BLaER1 treated with 17β-estradiol and CSF1 and Interleukin-3, amounts not matched to agents 10 nM and 100 nM (cell line): Measurements from ENCODE around the gene BPIFA1.

Experiments
- H3K27ac ChIP-seq, 11 experiments: shearing (Covaris generic); formaldehyde crosslinking; 2 replicates each; pipeline ENCODE4 v1.8.1; 2022
- H3K27me3 ChIP-seq, 11 experiments: shearing (Covaris generic); formaldehyde crosslinking; 2 replicates each; pipeline ENCODE4 v1.8.1; 2022
- H3K36me3 ChIP-seq, 11 experiments: shearing (Covaris generic); formaldehyde crosslinking; 2 replicates each; pipeline ENCODE4 v1.8.1; 2022
- H3K4me1 ChIP-seq, 10 experiments: shearing (Covaris generic); formaldehyde crosslinking; 2 replicates each; pipeline ENCODE4 v1.8.1; 2022
- H3K4me2 ChIP-seq, 11 experiments: shearing (Covaris generic); formaldehyde crosslinking; 2 replicates each; pipeline ENCODE4 v1.8.1; 2022
- H3K4me3 ChIP-seq, 10 experiments: shearing (Covaris generic); formaldehyde crosslinking; 2 replicates each; pipeline ENCODE4 v1.8.1; 2022
- H3K9ac ChIP-seq, 11 experiments: shearing (Covaris generic); formaldehyde crosslinking; 2 replicates each; pipeline ENCODE4 v1.8.1; 2022
- H3K9me3 ChIP-seq, 11 experiments: shearing (Covaris generic); formaldehyde crosslinking; replicated peaks in 1 of 11; 2 replicates each; pipeline ENCODE4 v1.8.1; 2022
- H4K20me1 ChIP-seq, 11 experiments: shearing (Covaris generic); formaldehyde crosslinking; 2 replicates each; pipeline ENCODE4 v1.8.1; 2022
- Cebpa-rat ChIP-seq, 11 experiments: shearing (Covaris generic); IDR thresholded peaks; 2 replicates each; pipeline ENCODE4 v1.8.1; 2022

BPIFA1 gene

GRCh38 chr20:33251496-33251895, 15.7 kb downstream of the BPIFA1 start:
- H3K27ac ChIP-seq: no peak overlapping the region
- TF ChIP-seq Cebpa-rat (IDR thresholded peaks at IDR 0.05): no peak
- H3K4me2 ChIP-seq: peak overlapping the region in 2 of 11 experiments; percentile 24 to 57; a peak in 1 of 22 replicates
- H4K20me1 ChIP-seq: no peaks in the 10 kb centered on the region
- no peak overlapping the region for H3K4me3 ChIP-seq
- H3K9ac ChIP-seq: no peak overlapping the region
- no peaks in the 10 kb centered on the region for H3K9me3 ChIP-seq
- no peaks in the 10 kb centered on the region for H3K36me3 ChIP-seq
- H3K4me1 ChIP-seq: peaks cover 9 to 16% (median 11%) of the 10 kb centered on the region in 10 experiments
- H3K27me3 ChIP-seq: no peaks in the 10 kb centered on the region

- H3K4me2 ChIP-seq: no peak overlapping the region
- H3K9me3 ChIP-seq: no peaks in the 10 kb centered on the region
- H3K4me1 ChIP-seq: peaks cover 9 to 16% (median 11%) of the 10 kb centered on the region in 10 experiments
- no peaks in the 10 kb centered on the region for H3K27me3 ChIP-seq
- no peak for TF ChIP-seq Cebpa-rat (IDR thresholded peaks at IDR 0.05)
- H3K9ac ChIP-seq: no peak overlapping the region
- no peaks in the 10 kb centered on the region for H3K36me3 ChIP-seq
- H3K4me3 ChIP-seq: no peak overlapping the region
- H4K20me1 ChIP-seq: no peaks in the 10 kb centered on the region
- H3K27ac ChIP-seq: no peak overlapping the region
Observed at GRCh38 chr20:33252460-33252859, 16.7 kb downstream of the BPIFA1 start.

DNA sequence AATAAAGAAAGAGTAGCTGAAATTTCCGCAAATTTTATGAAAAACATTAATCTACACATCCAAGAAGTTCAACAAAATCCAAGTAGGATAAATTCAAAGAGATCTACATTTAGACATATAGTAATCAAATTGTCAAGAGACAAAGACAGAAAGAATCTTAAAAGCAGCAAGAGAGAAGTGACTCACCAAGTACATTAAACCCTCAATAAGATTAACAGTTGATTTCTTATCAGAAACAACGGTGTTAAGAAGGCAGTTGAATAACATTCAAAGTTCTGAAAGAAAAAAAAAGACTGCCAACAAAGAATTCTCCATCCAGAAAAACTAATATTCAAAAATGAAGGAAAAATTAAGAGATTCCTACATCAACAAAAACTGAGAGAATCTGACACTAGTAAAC, 19.2 kb downstream of the BPIFA1 start:
- peak overlapping the region in 1 of 11 experiments; percentile 45; a peak in 1 of 22 replicates for H3K9ac ChIP-seq
- H3K27me3 ChIP-seq: no peaks in the 10 kb centered on the region
- no peaks in the 10 kb centered on the region for H4K20me1 ChIP-seq
- H3K9me3 ChIP-seq: no peaks in the 10 kb centered on the region
- no peak for TF ChIP-seq Cebpa-rat (IDR thresholded peaks at IDR 0.05)
- H3K4me1 ChIP-seq: peaks cover 9 to 26% (median 14%) of the 10 kb centered on the region in 10 experiments
- no peak overlapping the region for H3K4me3 ChIP-seq
- no peaks in the 10 kb centered on the region for H3K36me3 ChIP-seq
- peak overlapping the region in 3 of 11 experiments; percentile 60 to 85 (median 82); a peak in 6 of 22 replicates for H3K4me2 ChIP-seq
- peak overlapping the region in 4 of 11 experiments; percentile 16 to 52 (median 29); a peak in 6 of 22 replicates for H3K27ac ChIP-seq

DNA sequence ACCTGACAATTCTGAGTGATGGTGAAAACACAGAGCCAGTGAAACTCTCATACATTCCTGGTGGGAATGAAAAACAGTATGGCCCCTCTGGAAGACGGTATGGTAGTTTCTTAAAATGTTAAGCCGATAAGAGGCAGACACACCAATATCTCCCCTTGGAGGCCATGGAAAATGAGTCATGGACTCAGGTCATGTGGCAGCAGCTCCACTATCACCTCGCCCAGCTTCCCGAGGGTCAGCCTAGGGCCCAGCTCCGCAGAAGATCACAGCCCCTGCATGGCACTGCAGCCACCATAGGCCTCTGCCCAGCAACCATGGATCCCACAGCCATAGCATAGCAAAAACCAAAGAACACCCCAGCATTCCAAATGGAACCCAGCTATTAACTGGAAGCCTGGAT, 21.4 kb downstream of the BPIFA1 start:
- Histone ChIP-seq H3K36me3 (no peaks in the 10 kb centered on the region), H3K4me2 (no peak overlapping the region), H3K9ac (no peak overlapping the region), H3K4me3 (no peak overlapping the region), H4K20me1 (no peaks in the 10 kb centered on the region), H3K4me1 (peaks cover 7 to 42% (median 25%) of the 10 kb centered on the region in 10 experiments; a peak in 19 of 20 replicates), H3K27me3 (no peaks in the 10 kb centered on the region), H3K27ac (no peak overlapping the region), H3K9me3 (peaks cover 0 to 13% (median 7%) of the 10 kb centered on the region in 11 experiments; a peak in 12 of 22 replicates)
- TF ChIP-seq Cebpa-rat (IDR thresholded peaks at IDR 0.05): no peak

- Histone ChIP-seq H3K27ac (peak overlapping the region in 1 of 11 experiments; percentile 38; a peak in 1 of 22 replicates), H3K9me3 (peaks cover 0 to 21% (median 7%) of the 10 kb centered on the region in 11 experiments; a peak in 12 of 22 replicates), H3K4me2 (peak overlapping the region in 5 of 11 experiments; percentile 3 to 85 (median 59); a peak in 6 of 22 replicates), H3K36me3 (no peaks in the 10 kb centered on the region), H3K4me1 (peaks cover 14 to 61% (median 42%) of the 10 kb centered on the region in 10 experiments), H3K27me3 (no peaks in the 10 kb centered on the region), H3K4me3 (no peak overlapping the region), H4K20me1 (no peaks in the 10 kb centered on the region), H3K9ac (no peak overlapping the region)
- TF ChIP-seq Cebpa-rat (IDR thresholded peaks at IDR 0.05): no peak
Observed at GRCh38 chr20:33259371-33259770, 23.6 kb downstream of the BPIFA1 start.

- peak overlapping the region; percentile 13 to 85 (median 63); a peak in 19 of 22 replicates for H3K4me2 ChIP-seq
- H3K9ac ChIP-seq: peak overlapping the region in 8 of 11 experiments; percentile 11 to 67 (median 50); a peak in 13 of 22 replicates
- peaks cover 14 to 53% (median 37%) of the 10 kb centered on the region in 10 experiments for H3K4me1 ChIP-seq
- peak overlapping the region in 3 of 10 experiments; percentile 30 to 36 (median 33); a peak in 4 of 20 replicates for H3K4me3 ChIP-seq
- peak overlapping the region in 10 of 11 experiments; percentile 9 to 83 (median 68); a peak in 19 of 22 replicates for H3K27ac ChIP-seq
- no peaks in the 10 kb centered on the region for H3K27me3 ChIP-seq
- TF ChIP-seq Cebpa-rat (IDR thresholded peaks at IDR 0.05): no peak
- peaks cover 17 to 42% (median 24%) of the 10 kb centered on the region in 11 experiments for H3K9me3 ChIP-seq
- H4K20me1 ChIP-seq: no peaks in the 10 kb centered on the region
- no peaks in the 10 kb centered on the region for H3K36me3 ChIP-seq
Observed at GRCh38 chr20:33261465-33261864, 25.7 kb downstream of the BPIFA1 start.

DNA sequence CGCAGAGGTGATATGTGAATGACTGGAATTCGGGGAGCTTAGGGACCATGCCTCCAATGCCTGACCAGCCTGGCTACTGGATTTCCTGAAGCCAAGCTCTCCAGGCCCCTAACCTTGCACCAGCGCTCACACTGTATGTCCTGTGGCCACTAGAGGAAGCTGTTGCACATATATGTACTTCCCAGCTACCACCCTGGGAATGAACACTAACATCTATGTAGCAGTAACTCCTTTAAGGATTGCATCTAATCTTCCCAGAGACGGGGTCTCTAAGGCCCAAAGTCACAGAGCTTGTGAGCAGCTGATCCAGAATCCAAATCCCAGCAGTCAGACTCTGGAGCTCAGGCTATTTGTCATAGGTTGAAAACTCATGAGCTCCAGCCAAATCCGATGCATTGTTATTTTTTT, 26.9 kb downstream of the BPIFA1 start:
- Histone ChIP-seq H4K20me1 (no peaks in the 10 kb centered on the region), H3K27me3 (no peaks in the 10 kb centered on the region), H3K4me3 (peak overlapping the region in 4 of 10 experiments; percentile 1 to 36 (median 28); a peak in 2 of 20 replicates), H3K4me2 (peak overlapping the region; percentile 13 to 85 (median 63)), H3K4me1 (peaks cover 20 to 60% (median 44%) of the 10 kb centered on the region in 10 experiments), H3K9me3 (peaks cover 17 to 46% (median 26%) of the 10 kb centered on the region in 11 experiments), H3K36me3 (no peaks in the 10 kb centered on the region), H3K27ac (peak overlapping the region in 10 of 11 experiments; percentile 16 to 83 (median 68); a peak in 20 of 22 replicates), H3K9ac (peak overlapping the region in 8 of 11 experiments; percentile 19 to 67 (median 50); a peak in 10 of 22 replicates)
- TF ChIP-seq Cebpa-rat (IDR thresholded peaks at IDR 0.05): no peak

DNA sequence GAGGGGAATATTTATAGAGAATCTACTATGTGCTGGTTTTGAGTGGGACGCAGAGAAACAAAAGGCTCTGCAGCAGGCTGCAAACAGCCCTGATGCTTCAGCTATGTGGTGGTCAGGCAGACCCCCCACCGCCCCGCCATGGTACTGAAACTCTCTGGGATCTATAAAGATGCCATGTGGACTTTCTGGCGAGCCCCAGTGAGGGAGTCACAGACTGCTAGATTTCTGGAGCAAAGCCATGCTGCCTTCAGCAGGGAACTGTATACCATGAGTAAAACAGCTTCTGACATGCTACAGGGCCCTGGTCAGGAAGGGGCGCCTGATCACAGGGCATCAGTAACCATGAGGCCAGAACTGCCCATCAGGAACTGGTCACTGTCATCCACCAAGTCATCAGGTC, 28.0 kb downstream of the BPIFA1 start:
- no peak for TF ChIP-seq Cebpa-rat (IDR thresholded peaks at IDR 0.05)
- no peak overlapping the region for H3K4me3 ChIP-seq
- peaks cover 27 to 67% (median 52%) of the 10 kb centered on the region in 10 experiments for H3K4me1 ChIP-seq

GRCh38 chr20:33267701-33268100, 31.9 kb downstream of the BPIFA1 start:
- H3K36me3 ChIP-seq: no peaks in the 10 kb centered on the region
- H3K4me2 ChIP-seq: peak overlapping the region; percentile 37 to 77 (median 63)
- H3K4me3 ChIP-seq: no peak overlapping the region
- no peaks in the 10 kb centered on the region for H4K20me1 ChIP-seq
- H3K27me3 ChIP-seq: no peaks in the 10 kb centered on the region
- H3K27ac ChIP-seq: no peak overlapping the region
- H3K4me1 ChIP-seq: peaks cover 15 to 33% (median 23%) of the 10 kb centered on the region in 10 experiments
- H3K9ac ChIP-seq: no peak overlapping the region
- H3K9me3 ChIP-seq: peaks cover 13 to 32% (median 17%) of the 10 kb centered on the region in 11 experiments
- no peak for TF ChIP-seq Cebpa-rat (IDR thresholded peaks at IDR 0.05)

More for the DNA sequence above, 28.0 kb downstream of the BPIFA1 start:
- Histone ChIP-seq H3K9ac (no peak overlapping the region), H4K20me1 (no peaks in the 10 kb centered on the region), H3K36me3 (no peaks in the 10 kb centered on the region), H3K27ac (peak overlapping the region in 2 of 11 experiments; percentile 7 to 83; a peak in 4 of 22 replicates), H3K27me3 (no peaks in the 10 kb centered on the region), H3K9me3 (peaks cover 17 to 46% (median 26%) of the 10 kb centered on the region in 11 experiments), H3K4me2 (peak overlapping the region in 2 of 11 experiments; percentile 79 to 85; a peak in 4 of 22 replicates)
